Thyroid gland (tissue), 4 donors: ENCODE measurements around the gene SYDE2.

Experiments used
- CTCF ChIP-seq, 6 experiments: fragments of 200-600 bp in 3 of 6; fragments of 450-650 bp in 3 of 6; sonication (generic) in 3 of 6; IDR thresholded peaks; one replicate each; pipeline ENCODE4 v1.5.1; 2016 to 2019; ENCODE audit warnings: antibody characterized with exemption in 6 of 6, mild to moderate bottlenecking in 2 of 6, inconsistent platforms in 1 of 6, moderate library complexity in 1 of 6
- POLR2A ChIP-seq, 2 donors: fragments of 450-650 bp; IDR thresholded peaks; one replicate each; pipeline ENCODE4 v1.6.1; 2017; ENCODE audit warnings: antibody characterized with exemption in 2 of 2, mild to moderate bottlenecking in 2 of 2, moderate library complexity in 1 of 2

GRCh38 chr1:85224734-85225623, 24.2 kb upstream of the SYDE2 start:
- no peak for TF ChIP-seq CTCF (IDR thresholded peaks at IDR 0.05)
- no peak for TF ChIP-seq POLR2A (IDR thresholded peaks at IDR 0.05)
